ENCODE measurements around the gene PCGF1. TPM values are rescaled to one million over a fixed set of nuclear protein-coding genes. Genes with fewer than 3 reads are reported as not detected.

The PCGF1 gene
- total and polyA plus RNA-seq, 2 of the 8 experiments (the other 6 are each of a cell fraction or from before 2014, with no cell fraction given): 10.0 to 23.7 TPM

- Histone ChIP-seq H2AFZ (ENCODE audit: low read length) (no peak overlapping the region), H3K4ac (replicated peaks; ENCODE audit: insufficient read length, low read depth, low read length) (no peak overlapping the region), H3K79me1 (ENCODE audit: low read depth, low read length) (no peaks in the 10 kb centered on the region; the same call in 1 of the 2 replicates), H3K56ac (replicated peaks; ENCODE audit: insufficient read length, low read depth, low read length) (no peak overlapping the region), H4K20me1 (replicated peaks in 1 of 2; ENCODE audit: control insufficient read depth in 1 of 2, insufficient read depth in 2 of 2, low read length in 2 of 2) (no peaks in the 10 kb centered on the region), H3K4me1 (replicated peaks in 1 of 4; ENCODE audit: control insufficient read depth in 3 of 4, insufficient read depth in 4 of 4, low read length in 3 of 4) (peaks cover 0 to 2% (median 0%) of the 10 kb centered on the region in 4 experiments; a peak in 2 of 7 replicates), H2BK5ac (ENCODE audit: low read depth, low read length) (no peak overlapping the region), H3K4me2 (ENCODE audit: insufficient read depth in 1 of 2, low read depth in 2 of 2, low read length in 2 of 2) (peak overlapping the region; percentile 78 to 94), H3K4me3 (ENCODE audit: extremely low read depth in 1 of 4, insufficient read depth in 2 of 4, low read depth in 3 of 4, low read length in 4 of 4) (peak overlapping the region; percentile 54 to 85 (median 79)), H3K9me3 (ENCODE audit: insufficient read depth in 2 of 2, low read depth in 1 of 2, low read length in 1 of 2) (no peaks in the 10 kb centered on the region), H2BK20ac (ENCODE audit: low read length) (no peak overlapping the region), H3K23ac (ENCODE audit: insufficient read length) (no peak overlapping the region), H4K91ac (replicated peaks; ENCODE audit: insufficient read length, low read length) (peak overlapping the region; percentile 55), H3K18ac (ENCODE audit: extremely low read depth, low read length) (no peak overlapping the region), H2BK120ac (replicated peaks; ENCODE audit: low read depth, low read length) (no peak overlapping the region), H3K27ac (ENCODE audit: low read depth, low read length) (no peak overlapping the region), H3K23me2 (ENCODE audit: low read depth, low read length) (peaks cover 8% of the 10 kb centered on the region), H3K27me3 (replicated peaks in 1 of 4; ENCODE audit: control insufficient read depth in 3 of 4, extremely low read depth in 1 of 4, insufficient read depth in 3 of 4, low read length in 3 of 4) (no peaks in the 10 kb centered on the region), H3K79me2 (ENCODE audit: control insufficient read depth in 1 of 2, insufficient read depth in 2 of 2, low read length in 2 of 2) (peaks cover 0 to 5% of the 10 kb centered on the region in 2 experiments; a peak in 1 of 4 replicates), H2AK5ac (ENCODE audit: low read depth, low read length) (no peak overlapping the region), H4K8ac (ENCODE audit: extremely low read depth, insufficient read depth, low read length) (no peak overlapping the region), H2BK12ac (ENCODE audit: low read depth, low read length) (0 out of 2 replicates have a peak overlapping the region, but pooled peaks have one; percentile 39), H3K9ac (replicated peaks in 1 of 4; ENCODE audit: extremely low read depth in 1 of 4, low read depth in 3 of 4, low read length in 3 of 4) (peak overlapping the region; percentile 48 to 80 (median 61); a peak in 6 of 7 replicates), H3K14ac (ENCODE audit: insufficient read length) (no peak overlapping the region), H2BK15ac (ENCODE audit: low read length) (0 out of 2 replicates have a peak overlapping the region, but pooled peaks have one; percentile 16), H4K5ac (ENCODE audit: insufficient read length, low read depth, low read length) (no peak overlapping the region), H3K36me3 (ENCODE audit: control insufficient read depth in 2 of 4, insufficient read depth in 4 of 4, low read length in 3 of 4) (peaks cover 0 to 12% (median 2%) of the 10 kb centered on the region in 4 experiments; a peak in 4 of 8 replicates)
- POLR2A ChIA-PET (ENCODE audit: partially characterized antibody): interaction anchor here (0.8 to 2.2 kb wide), 9 partner anchors 9 to 36 kb away, joined by 3 to 8 read pairs (median 4); partner anchors contain the start of genes CCDC142, INO80B, MRPL53 and TTC31
- no peak for TF ChIP-seq ZNF274 (IDR thresholded peaks at IDR 0.05; ENCODE audit: borderline replicate concordance, extremely low read depth, low read length)
- TF ChIP-seq NRF1 (IDR thresholded peaks at IDR 0.05; ENCODE audit: low read depth, low read length): no peak
- TF ChIP-seq ATF2 (IDR thresholded peaks at IDR 0.05; ENCODE audit: low read length): no peak
- TF ChIP-seq CREB1 (IDR thresholded peaks at IDR 0.05): no peak
- TF ChIP-seq SP1 (IDR thresholded peaks at IDR 0.05; ENCODE audit: low read depth, low read length): no peak
- TF ChIP-seq RXRA (IDR thresholded peaks at IDR 0.05; ENCODE audit: insufficient read depth, low read depth, low read length): no peak
- no peak for TF ChIP-seq SRF (IDR thresholded peaks at IDR 0.05; ENCODE audit: low read depth, low read length)
- no peak for TF ChIP-seq SIX5 (IDR thresholded peaks at IDR 0.05; ENCODE audit: low read depth, low read length)
- TF ChIP-seq SUZ12 (IDR thresholded peaks at IDR 0.05; ENCODE audit: low read length): no peak
- FAIRE-seq (no peak), DNase-seq (ENCODE audit: low read depth in 1 of 2, low spot score in 2 of 2) (no peak)
- CTCF ChIA-PET (ENCODE audit: partially characterized antibody): interaction anchor here (1.3 to 4.4 kb wide), 4 partner anchors 8 to 127 kb away, joined by 4 to 26 read pairs (median 10); partner anchors contain the start of genes CCDC142, MRPL53 and TTC31
- WGBS, 2 experiments (ENCODE audit: extremely low coverage in 1 of 2, insufficient coverage in 1 of 2, insufficient read length in 1 of 2, insufficient replicate concordance in 2 of 2, low coverage in 1 of 2, low lambda C conversion rate in 2 of 2, missing lambda C conversion rate in 1 of 2): 25% methylated on average over 13 of the region's 13 CpGs; no CpG with 5 or more reads in 1 of the 2 experiments
Observed at GRCh38 chr2:74464406-74464805, 43.1 kb downstream of the PCGF1 start.
